ENCODE measurements around the gene IFI30. TPM values are rescaled to one million over a fixed set of nuclear protein-coding genes. Genes with fewer than 3 reads are reported as not detected.

Gene IFI30
- total RNA-seq, 4 donors from 2014 or later: 4.1 to 17.4 (median 11.4) TPM

- Histone ChIP-seq H3K4me1 (peaks cover 0 to 7% of the 10 kb centered on the region in 2 donors), H3K36me3 (no peaks in the 10 kb centered on the region), H3K4me3 (no peak overlapping the region), H3K9me3 (no peaks in the 10 kb centered on the region), H3K27me3 (no peaks in the 10 kb centered on the region), H3K27ac (no peak overlapping the region)
- intact Hi-C loops (cut with DNase I; ENCODE audit: low total_unique reads): no loop called here
- no peak for TF ChIP-seq CTCF (IDR thresholded peaks at IDR 0.05)
- TF ChIP-seq POLR2A (IDR thresholded peaks at IDR 0.05): no peak
- no peak for DNase-seq
Measured at GRCh38 chr19:18202397-18202777, 28.8 kb downstream of the IFI30 start.

- intact Hi-C loops (cut with DNase I; ENCODE audit: low total_unique reads): no loop called here
- H3K4me1 ChIP-seq: peaks cover 0 to 7% of the 10 kb centered on the region in 2 donors
- H3K4me3 ChIP-seq: peak overlapping the region; percentile 63 to 79
- TF ChIP-seq POLR2A (IDR thresholded peaks at IDR 0.05) (no peak), CTCF (IDR thresholded peaks at IDR 0.05) (peak in 1 of 4 experiments; percentile 42)
- H3K27me3 ChIP-seq: no peaks in the 10 kb centered on the region
- no peak overlapping the region for H3K27ac ChIP-seq
- no peaks in the 10 kb centered on the region for H3K36me3 ChIP-seq
- DNase-seq: peak; percentile 46 to 48
- no peaks in the 10 kb centered on the region for H3K9me3 ChIP-seq
Measured at GRCh38 chr19:18202778-18203407, 29.3 kb downstream of the IFI30 start.

- no peaks in the 10 kb centered on the region for H3K9me3 ChIP-seq
- intact Hi-C loops (cut with DNase I; ENCODE audit: low total_unique reads): no loop called here
- TF ChIP-seq POLR2A (IDR thresholded peaks at IDR 0.05) (no peak), CTCF (IDR thresholded peaks at IDR 0.05) (no peak)
- no peaks in the 10 kb centered on the region for H3K36me3 ChIP-seq
- peak overlapping the region; percentile 63 to 79 for H3K4me3 ChIP-seq
- peaks cover 0 to 7% of the 10 kb centered on the region in 2 donors for H3K4me1 ChIP-seq
- no peaks in the 10 kb centered on the region for H3K27me3 ChIP-seq
- peak overlapping the region; percentile 51 to 67 for H3K27ac ChIP-seq
- DNase-seq: no peak
Measured at GRCh38 chr19:18203408-18203862, 29.8 kb downstream of the IFI30 start.

GRCh38 chr19:18203863-18204393, 30.3 kb downstream of the IFI30 start, which contains the start of gene RAB3A:
Gene RAB3A (minus strand): TSS chr19:18204042. CDS start chr19:18202740, 1,302 bp downstream.
- H3K9me3 ChIP-seq: no peaks in the 10 kb centered on the region
- peak within 1 kb of the TSS; percentile 63 to 79 for H3K4me3 ChIP-seq
- peaks cover 0 to 7% of the 10 kb centered on the region in 2 donors for H3K4me1 ChIP-seq
- H3K27ac ChIP-seq: peak within 1 kb of the TSS; percentile 98 to 100
- TF ChIP-seq POLR2A (IDR thresholded peaks at IDR 0.05) (peak; percentile 45 to 56), CTCF (IDR thresholded peaks at IDR 0.05) (no peak)
- no peaks in the 10 kb centered on the region for H3K36me3 ChIP-seq
- intact Hi-C loops (cut with DNase I; ENCODE audit: low total_unique reads): no loop called here
- H3K27me3 ChIP-seq: no peaks in the 10 kb centered on the region
- peak; percentile 100 for DNase-seq
